HG02759 (cell line): ENCODE measurements around the gene MSTO1.
"Not testable (repeated sequence)": the region's sequence is repeated elsewhere in the genome, so short reads cannot be mapped to it uniquely, and the experiment has no call there.

Experiments used
- ATAC-seq: cut with Tn5 transposase; IDR thresholded peaks from one replicate; pipeline ENCODE4 v1.9.1; 2021; ENCODE audit warnings: mild to moderate bottlenecking, moderate library complexity; ENCODE audit not compliant: unreplicated experiment

The MSTO1 gene

GRCh38 chr1:155613226-155613625 lies 3.2 kb downstream of the MSTO1 start:
- ATAC-seq = not testable (repeated sequence)

GRCh38 chr1:155622191-155622590 lies 12.2 kb downstream of the MSTO1 start:
- ATAC-seq = no peak

- ATAC-seq = no peak
These were observed 13.3 kb downstream of the MSTO1 start for GRCh38 chr1:155623357-155623756.

- not testable (repeated sequence) for ATAC-seq
These were observed 16.4 kb downstream of the MSTO1 start for GRCh38 chr1:155626428-155626827.

- ATAC-seq = no peak
These were observed 26.6 kb downstream of the MSTO1 start for GRCh38 chr1:155636397-155637153.

GRCh38 chr1:155640367-155640766 lies 30.3 kb downstream of the MSTO1 start:
- ATAC-seq = no peak

- not testable (repeated sequence) for ATAC-seq
These were observed 32.7 kb downstream of the MSTO1 start for GRCh38 chr1:155642559-155643180.

GRCh38 chr1:155643230-155643629 lies 33.2 kb downstream of the MSTO1 start:
- no peak for ATAC-seq

GRCh38 chr1:155645034-155645598 lies 35.1 kb downstream of the MSTO1 start:
- no peak for ATAC-seq

- ATAC-seq = no peak
These were observed 35.6 kb downstream of the MSTO1 start for GRCh38 chr1:155645648-155646047.

- ATAC-seq = no peak
These were observed 36.3 kb downstream of the MSTO1 start for GRCh38 chr1:155646307-155646706.

- ATAC-seq = no peak
These were observed 38.5 kb downstream of the MSTO1 start for GRCh38 chr1:155648207-155649147.

GRCh38 chr1:155649676-155650075 lies 39.7 kb downstream of the MSTO1 start:
- no peak for ATAC-seq

- no peak for ATAC-seq
These were observed 40.3 kb downstream of the MSTO1 start for GRCh38 chr1:155650231-155650757.

- no peak for ATAC-seq
These were observed 42.0 kb downstream of the MSTO1 start for GRCh38 chr1:155651861-155652661.

- no peak for ATAC-seq
These were observed 42.9 kb downstream of the MSTO1 start for GRCh38 chr1:155652951-155653350.

- ATAC-seq = no peak
These were observed 47.4 kb downstream of the MSTO1 start for GRCh38 chr1:155657463-155657862.

GRCh38 chr1:155661239-155661638 lies 51.2 kb downstream of the MSTO1 start:
- ATAC-seq = not testable (repeated sequence)
